ENCODE measurements around the gene ART3.

ART3 gene

GRCh38 chr4:76147454-76148141 lies 73.1 kb downstream of the ART3 start:
- peak; percentile 24 to 28 for DNase-seq (ENCODE audit: low read depth in 2 of 2)

GRCh38 chr4:76148142-76148865 lies 73.8 kb downstream of the ART3 start, which contains the start of gene NUP54:
TSS of gene NUP54 (minus strand) at chr4:76148397. CDS start at chr4:76148374, 23 bp downstream.
- peak; percentile 93 for DNase-seq (ENCODE audit: low read depth in 2 of 2)

- DNase-seq (ENCODE audit: low read depth in 2 of 2), result no peak
Measured at GRCh38 chr4:76153356-76153755, 78.8 kb downstream of the ART3 start.

- DNase-seq (ENCODE audit: low read depth in 2 of 2), result no peak
Measured at GRCh38 chr4:76155979-76156378, 81.5 kb downstream of the ART3 start.

- no peak for DNase-seq (ENCODE audit: low read depth in 2 of 2)
Measured at GRCh38 chr4:76156635-76157034, 82.1 kb downstream of the ART3 start.

GRCh38 chr4:76160355-76160754 lies 85.8 kb downstream of the ART3 start:
- DNase-seq (ENCODE audit: low read depth in 2 of 2), result no peak

Measured in stimulated activated CD4-positive, alpha-beta T cell treated with anti-CD3 and anti-CD28 coated beads, Interleukin-15, amount 100 ng/mL, for 48 hours (primary cell).